Sigmoid colon (tissue), 7 donors: ENCODE data around the gene ATP10A. TPM values are rescaled to one million over a fixed set of nuclear protein-coding genes. Genes with fewer than 3 reads are reported as not detected.

Source experiments
- DNase-seq: peaks from one replicate; pipeline ENCODE4 v3.0.0-alpha.2; 2019
- H3K27ac ChIP-seq, 4 donors: fragments of 200-600 bp; sonication (generic); one replicate each; pipeline ENCODE4 v1.5.1; 2016 to 2019; ENCODE audit warnings: mild to moderate bottlenecking in 1 of 4
- H3K27me3 ChIP-seq, 3 donors: fragments of 200-600 bp; sonication (generic); one replicate each; pipeline ENCODE4 v1.5.1; 2019; ENCODE audit warnings: mild to moderate bottlenecking in 1 of 3
- H3K36me3 ChIP-seq, 4 donors: fragments of 200-600 bp; sonication (generic); one replicate each; pipeline ENCODE4 v1.5.1; 2016 to 2019
- H3K4me1 ChIP-seq, 4 donors: fragments of 200-600 bp; sonication (generic); one replicate each; pipeline ENCODE4 v1.5.1; 2017 to 2019
- H3K4me3 ChIP-seq, 4 donors: fragments of 200-600 bp; sonication (generic); one replicate each; pipeline ENCODE4 v1.5.1; 2017 to 2019; ENCODE audit warnings: mild to moderate bottlenecking in 2 of 4, moderate library complexity in 1 of 4
- H3K9me3 ChIP-seq, 4 donors: fragments of 200-600 bp in 3 of 4; sonication (generic) in 3 of 4; one replicate each; pipeline versions ENCODE4 v1.5.1 to v1.6.1; 2013 to 2019
- CTCF ChIP-seq, 4 experiments: fragments of 450-650 bp in 3 of 4; fragments of 200-600 bp in 1 of 4; IDR thresholded peaks; one replicate each; pipeline ENCODE4 v1.5.1; 2016 to 2019; ENCODE audit warnings: antibody characterized with exemption in 4 of 4, mild to moderate bottlenecking in 3 of 4, moderate library complexity in 2 of 4
- EP300 ChIP-seq, 4 donors: sonication (generic); formaldehyde crosslinking; IDR thresholded peaks; one replicate each; pipeline ENCODE4 v1.6.1; 2017; ENCODE audit warnings: antibody characterized with exemption in 4 of 4
- POLR2A ChIP-seq, 2 donors: fragments of 450-650 bp; IDR thresholded peaks; one replicate each; pipeline ENCODE4 v1.6.1; 2016; ENCODE audit warnings: antibody characterized with exemption in 2 of 2, mild to moderate bottlenecking in 2 of 2, moderate library complexity in 2 of 2
- POLR2AphosphoS5 ChIP-seq, 4 donors: sonication (generic); formaldehyde crosslinking; IDR thresholded peaks; one replicate each; pipeline ENCODE4 v1.6.1; 2017; ENCODE audit warnings: antibody characterized with exemption in 4 of 4
- WGBS, 2 donors: extraction: QIAGEN DNeasy Blood & Tissue Kit; methylation state at CpG; one replicate each; pipeline ENCODE4 v1.1.7; 2013; 5-methylcytosine and 5-hydroxymethylcytosine counted together
- intact Hi-C: fragments of 100-400 bp; cut with DNase I; formaldehyde crosslinking; loops from one replicate; pipeline ENCODE4 v1.15.1; 2023
- polyA plus RNA-seq, 3 donors: library from polyadenylated mRNA; stranded (reverse); fragments of 200-250 nt; gene quantifications; one replicate each; pipeline ENCODE4 v1.2.3, GENCODE V29; 2013
- total RNA-seq, 4 donors: library from RNA; depleted of rRNA; stranded (reverse); fragments of >200 nt; gene quantifications; one replicate each; pipeline ENCODE4 v1.1.0, GENCODE V29; 2016
- donor health status: healthy with polysubstance abuse.
- donor health status: Bipolar disorder and iron deficiency.
- donor health status: healthy.

The ATP10A gene
- total and polyA plus RNA-seq, 7 donors: 0.23 to 7.7 (median 2.9) TPM

GRCh38 chr15:25830844-25831451 lies 32.2 kb downstream of the ATP10A start:
- peak overlapping the region in 3 of 4 donors; percentile 25 to 39 (median 26) for H3K4me3 ChIP-seq
- peak; percentile 89 for DNase-seq
- 67 to 68% methylated on average over 11 of the region's 11 CpGs for WGBS, 2 donors
- H3K36me3 ChIP-seq: no peaks in the 10 kb centered on the region
- TF ChIP-seq POLR2AphosphoS5 (IDR thresholded peaks at IDR 0.05) (peak; percentile 32 to 76 (median 72)), EP300 (IDR thresholded peaks at IDR 0.05) (peak in 2 of 4 donors; percentile 44 to 77), CTCF (IDR thresholded peaks at IDR 0.05) (no peak)
- intact Hi-C loops: loop anchor here (5.0 kb wide), 2 partner anchors 44 to 94 kb away; no protein-coding TSS in a partner anchor
- H3K4me1 ChIP-seq: peaks cover 0 to 30% (median 28%) of the 10 kb centered on the region in 4 donors
- peak overlapping the region; percentile 80 to 93 (median 84) for H3K27ac ChIP-seq
- H3K9me3 ChIP-seq: no peaks in the 10 kb centered on the region
- no peaks in the 10 kb centered on the region for H3K27me3 ChIP-seq

- no peak for DNase-seq
- peaks cover 0 to 38% (median 35%) of the 10 kb centered on the region in 4 donors for H3K4me1 ChIP-seq
- TF ChIP-seq POLR2AphosphoS5 (IDR thresholded peaks at IDR 0.05): no peak
- TF ChIP-seq EP300 (IDR thresholded peaks at IDR 0.05): no peak
- TF ChIP-seq CTCF (IDR thresholded peaks at IDR 0.05): no peak
- no peak for TF ChIP-seq POLR2A (IDR thresholded peaks at IDR 0.05)
- intact Hi-C loops: no loop called here
- no peaks in the 10 kb centered on the region for H3K36me3 ChIP-seq
- WGBS, 2 donors: 76 to 86% methylated on average over 3 of the region's 3 CpGs
- H3K9me3 ChIP-seq: no peaks in the 10 kb centered on the region
- peak overlapping the region; percentile 80 to 93 (median 84) for H3K27ac ChIP-seq
- no peaks in the 10 kb centered on the region for H3K27me3 ChIP-seq
- H3K4me3 ChIP-seq: no peak overlapping the region
Observed at GRCh38 chr15:25829073-25829472, 34.1 kb downstream of the ATP10A start.

- no peaks in the 10 kb centered on the region for H3K9me3 ChIP-seq
- H3K36me3 ChIP-seq: no peaks in the 10 kb centered on the region
- DNase-seq: no peak
- H3K27me3 ChIP-seq: no peaks in the 10 kb centered on the region
- peak overlapping the region in 1 of 4 donors; percentile 68 for H3K27ac ChIP-seq
- H3K4me1 ChIP-seq: peaks cover 0 to 29% (median 18%) of the 10 kb centered on the region in 4 donors
- TF ChIP-seq POLR2AphosphoS5 (IDR thresholded peaks at IDR 0.05) (no peak), EP300 (IDR thresholded peaks at IDR 0.05) (no peak), CTCF (IDR thresholded peaks at IDR 0.05) (no peak), POLR2A (IDR thresholded peaks at IDR 0.05) (no peak)
- intact Hi-C loops: no loop called here
- H3K4me3 ChIP-seq: no peak overlapping the region
Observed at GRCh38 chr15:25825207-25825606, 37.9 kb downstream of the ATP10A start.

- DNase-seq: no peak
- H3K27me3 ChIP-seq: no peaks in the 10 kb centered on the region
- 78 to 81% methylated on average over 6 of the region's 6 CpGs for WGBS, 2 donors
- no peak overlapping the region for H3K4me3 ChIP-seq
- peaks cover 0 to 23% (median 12%) of the 10 kb centered on the region in 4 donors for H3K4me1 ChIP-seq
- intact Hi-C loops: no loop called here
- peak overlapping the region in 1 of 4 donors; percentile 68 for H3K27ac ChIP-seq
- TF ChIP-seq POLR2A (IDR thresholded peaks at IDR 0.05) (no peak), CTCF (IDR thresholded peaks at IDR 0.05) (no peak), POLR2AphosphoS5 (IDR thresholded peaks at IDR 0.05) (no peak), EP300 (IDR thresholded peaks at IDR 0.05) (no peak)
- no peaks in the 10 kb centered on the region for H3K36me3 ChIP-seq
- H3K9me3 ChIP-seq: no peaks in the 10 kb centered on the region
Observed at GRCh38 chr15:25824618-25825017, 38.5 kb downstream of the ATP10A start.

GRCh38 chr15:25812845-25813244 lies 50.3 kb downstream of the ATP10A start:
- no peaks in the 10 kb centered on the region for H3K9me3 ChIP-seq
- no peaks in the 10 kb centered on the region for H3K27me3 ChIP-seq
- no peak for TF ChIP-seq POLR2A (IDR thresholded peaks at IDR 0.05)
- DNase-seq: no peak
- intact Hi-C loops: no loop called here
- H3K4me3 ChIP-seq: no peak overlapping the region
- H3K4me1 ChIP-seq: no peaks in the 10 kb centered on the region
- 73 to 82% methylated on average over 3 of the region's 3 CpGs for WGBS, 2 donors
- no peaks in the 10 kb centered on the region for H3K36me3 ChIP-seq
- no peak overlapping the region for H3K27ac ChIP-seq
